Right lobe of liver (tissue), 6 donors: ENCODE results near the gene NR1I2. TPM values are rescaled to one million over a fixed set of nuclear protein-coding genes. Genes with fewer than 3 reads are reported as not detected.

Source experiments
- ATAC-seq, 4 donors: fragments of 200-7000 bp; cut with Tn5 transposase; one replicate each; pipeline ENCODE4 v1.9.1; 2020; ENCODE audit warnings: mild to moderate bottlenecking in 4 of 4, moderate library complexity in 4 of 4
- DNase-seq, 3 donors: peaks; one replicate each; pipeline ENCODE4 v3.0.0-alpha.2; 2020
- H3K27ac ChIP-seq, 3 donors: fragments of 200-600 bp; one replicate each; pipeline ENCODE4 v1.8.0; 2022
- H3K27me3 ChIP-seq, 2 donors: fragments of 200-600 bp; one replicate each; pipeline ENCODE4 v1.8.0; 2022
- H3K36me3 ChIP-seq, 4 donors: fragments of 200-600 bp; sonication (generic) in 1 of 4; one replicate each; pipeline versions ENCODE4 v1.5.1 to v1.8.0; 2017 to 2022; ENCODE audit warnings: control low read depth in 1 of 4
- H3K4me1 ChIP-seq, 4 donors: fragments of 200-600 bp; sonication (generic) in 1 of 4; one replicate each; pipeline versions ENCODE4 v1.5.1 to v1.8.0; 2017 to 2022; ENCODE audit warnings: control low read depth in 1 of 4
- H3K4me3 ChIP-seq, 3 donors: fragments of 200-600 bp; one replicate each; pipeline ENCODE4 v1.8.0; 2022
- H3K9me3 ChIP-seq, 4 donors: fragments of 200-600 bp; sonication (generic) in 1 of 4; one replicate each; pipeline versions ENCODE4 v1.5.1 to v1.8.0; 2017 to 2022; ENCODE audit warnings: control low read depth in 1 of 4
- POLR2A ChIP-seq: fragments of 450-650 bp; IDR thresholded peaks from one replicate; pipeline ENCODE4 v1.6.1; 2017; ENCODE audit warnings: antibody characterized with exemption, mild to moderate bottlenecking
- WGBS: methylation state at CpG from one replicate; pipeline ENCODE4 v1.1.6; 2018; ENCODE audit warnings: low coverage, low lambda C conversion rate; ENCODE audit not compliant: insufficient coverage; ENCODE audit errors: missing lambda C conversion rate; 5-methylcytosine and 5-hydroxymethylcytosine counted together
- intact Hi-C, 2 donors: fragments of 100-400 bp; cut with DNase I; formaldehyde crosslinking; loops; one replicate each; pipeline versions ENCODE4 v1.11.2 to v1.14.1; 2022
- total RNA-seq, 6 experiments: library from RNA; depleted of rRNA in 2 of 6; stranded (reverse); fragments of >200 nt in 2 of 6; fragmentation: NEBNext Ultra II Directional in 3 of 6; extraction: Animal tissue kit (Norgen Biotek cat#: 25700) in 3 of 6; gene quantifications; one replicate each; pipeline versions ENCODE4 v1.1.0 to v1.2.4, GENCODE V29; 2016 to 2023
- TF ChIP-seq, protein P1 (sequence below), 4 donors: fragments of 200-600 bp in 3 of 4; fragments of 450-650 bp in 1 of 4; IDR thresholded peaks; one replicate each; pipeline versions ENCODE4 v1.5.1 to v1.8.0; 2016 to 2022; ENCODE audit warnings: antibody characterized with exemption in 4 of 4, mild to moderate bottlenecking in 2 of 4
- donor health status: DM: no; HTN: yes; CAD: no.
- donor health status: DM: no; HTN: no; CAD: no.
- donor health status: DM: no; HTN: no; CAD: no.
- donor health status: DM: no; HTN: yes; CAD: no.
- donor health status: DM: no; HTN: yes; CAD: no.

The NR1I2 gene
- total RNA-seq, 6 experiments from 2014 or later, result 24.9 to 188 (median 91.4) TPM

DNA sequence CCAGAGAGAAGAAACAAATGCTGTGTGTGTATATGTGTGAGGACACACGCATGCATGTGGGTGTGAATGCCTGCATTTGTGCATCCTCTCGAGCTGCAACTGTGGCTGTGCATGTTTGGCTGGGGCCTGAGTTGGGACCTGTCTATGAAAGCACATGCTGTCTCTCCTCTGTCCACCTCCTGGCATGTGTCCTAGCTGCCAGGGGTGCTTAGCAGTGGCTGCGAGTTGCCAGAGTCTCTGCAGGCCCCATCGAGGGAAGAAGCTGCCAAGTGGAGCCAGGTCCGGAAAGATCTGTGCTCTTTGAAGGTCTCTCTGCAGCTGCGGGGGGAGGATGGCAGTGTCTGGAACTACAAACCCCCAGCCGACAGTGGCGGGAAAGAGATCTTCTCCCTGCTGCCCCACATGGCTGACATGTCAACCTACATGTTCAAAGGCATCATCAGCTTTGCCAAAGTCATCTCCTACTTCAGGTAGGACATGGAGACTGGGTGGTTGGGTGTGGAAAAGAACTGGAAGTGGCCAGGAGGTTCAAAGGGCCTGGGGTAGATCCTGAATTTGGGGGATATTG, 30.7 kb downstream of the NR1I2 start:
- WGBS, result 88% methylated on average over 2 of the region's 8 CpGs
- H3K27ac ChIP-seq, result no peak overlapping the region
- peaks cover 0 to 64% (median 18%) of the 10 kb centered on the region in 4 donors for H3K36me3 ChIP-seq
- peak in 1 of 3 donors; percentile 36 for DNase-seq
- intact Hi-C loops, result no loop called here
- no peaks in the 10 kb centered on the region for H3K4me1 ChIP-seq
- H3K9me3 ChIP-seq, result no peaks in the 10 kb centered on the region
- H3K27me3 ChIP-seq, result no peaks in the 10 kb centered on the region
- no peak overlapping the region for H3K4me3 ChIP-seq
- ATAC-seq, result no peak
- TF ChIP-seq, protein P1, sequence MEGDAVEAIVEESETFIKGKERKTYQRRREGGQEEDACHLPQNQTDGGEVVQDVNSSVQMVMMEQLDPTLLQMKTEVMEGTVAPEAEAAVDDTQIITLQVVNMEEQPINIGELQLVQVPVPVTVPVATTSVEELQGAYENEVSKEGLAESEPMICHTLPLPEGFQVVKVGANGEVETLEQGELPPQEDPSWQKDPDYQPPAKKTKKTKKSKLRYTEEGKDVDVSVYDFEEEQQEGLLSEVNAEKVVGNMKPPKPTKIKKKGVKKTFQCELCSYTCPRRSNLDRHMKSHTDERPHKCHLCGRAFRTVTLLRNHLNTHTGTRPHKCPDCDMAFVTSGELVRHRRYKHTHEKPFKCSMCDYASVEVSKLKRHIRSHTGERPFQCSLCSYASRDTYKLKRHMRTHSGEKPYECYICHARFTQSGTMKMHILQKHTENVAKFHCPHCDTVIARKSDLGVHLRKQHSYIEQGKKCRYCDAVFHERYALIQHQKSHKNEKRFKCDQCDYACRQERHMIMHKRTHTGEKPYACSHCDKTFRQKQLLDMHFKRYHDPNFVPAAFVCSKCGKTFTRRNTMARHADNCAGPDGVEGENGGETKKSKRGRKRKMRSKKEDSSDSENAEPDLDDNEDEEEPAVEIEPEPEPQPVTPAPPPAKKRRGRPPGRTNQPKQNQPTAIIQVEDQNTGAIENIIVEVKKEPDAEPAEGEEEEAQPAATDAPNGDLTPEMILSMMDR (IDR thresholded peaks at IDR 0.05), result no peak
- no peak for TF ChIP-seq POLR2A

DNA sequence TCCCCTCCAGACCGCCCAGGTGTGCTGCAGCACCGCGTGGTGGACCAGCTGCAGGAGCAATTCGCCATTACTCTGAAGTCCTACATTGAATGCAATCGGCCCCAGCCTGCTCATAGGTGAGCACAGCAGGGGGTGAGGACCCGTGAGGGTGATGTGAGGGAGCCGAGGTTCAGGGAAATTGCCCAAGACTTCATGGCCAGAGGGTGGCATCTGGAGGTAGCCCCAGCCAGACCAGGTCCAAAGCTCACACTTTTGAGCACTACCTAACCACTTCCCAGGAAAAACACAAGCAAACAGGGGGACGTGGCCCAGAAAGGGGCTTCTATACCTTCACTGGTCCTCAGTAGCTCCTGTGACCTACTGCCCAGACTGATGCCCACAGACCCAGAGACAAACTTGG, 33.8 kb downstream of the NR1I2 start:
- 33% methylated on average over 2 of the region's 8 CpGs for WGBS
- TF ChIP-seq, protein P1 (IDR thresholded peaks at IDR 0.05), result no peak
- TF ChIP-seq POLR2A, result no peak
- peak in 1 of 3 donors; percentile 48 for DNase-seq
- intact Hi-C loops, result no loop called here
- ATAC-seq, result peak in 3 of 4 donors; percentile 30 to 56 (median 40)
- no peak overlapping the region for H3K27ac ChIP-seq
- H3K4me1 ChIP-seq, result no peaks in the 10 kb centered on the region
- H3K36me3 ChIP-seq, result peaks cover 0 to 37% (median 9%) of the 10 kb centered on the region in 4 donors
- H3K27me3 ChIP-seq, result no peaks in the 10 kb centered on the region
- H3K4me3 ChIP-seq, result no peak overlapping the region
- no peaks in the 10 kb centered on the region for H3K9me3 ChIP-seq

DNA sequence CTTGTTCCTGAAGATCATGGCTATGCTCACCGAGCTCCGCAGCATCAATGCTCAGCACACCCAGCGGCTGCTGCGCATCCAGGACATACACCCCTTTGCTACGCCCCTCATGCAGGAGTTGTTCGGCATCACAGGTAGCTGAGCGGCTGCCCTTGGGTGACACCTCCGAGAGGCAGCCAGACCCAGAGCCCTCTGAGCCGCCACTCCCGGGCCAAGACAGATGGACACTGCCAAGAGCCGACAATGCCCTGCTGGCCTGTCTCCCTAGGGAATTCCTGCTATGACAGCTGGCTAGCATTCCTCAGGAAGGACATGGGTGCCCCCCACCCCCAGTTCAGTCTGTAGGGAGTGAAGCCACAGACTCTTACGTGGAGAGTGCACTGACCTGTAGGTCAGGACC, 35.2 kb downstream of the NR1I2 start:
- TF ChIP-seq POLR2A, result no peak
- H3K27ac ChIP-seq, result no peak overlapping the region
- no peaks in the 10 kb centered on the region for H3K4me1 ChIP-seq
- no peaks in the 10 kb centered on the region for H3K9me3 ChIP-seq
- ATAC-seq (peak; percentile 27 to 44 (median 34)), DNase-seq (peak in 1 of 3 donors; percentile 52)
- no peak overlapping the region for H3K4me3 ChIP-seq
- WGBS, result no CpG with 5 or more reads among the region's 12 CpGs
- H3K27me3 ChIP-seq, result no peaks in the 10 kb centered on the region
- H3K36me3 ChIP-seq, result peaks cover 0 to 28% (median 7%) of the 10 kb centered on the region in 4 donors
- intact Hi-C loops, result no loop called here

DNA sequence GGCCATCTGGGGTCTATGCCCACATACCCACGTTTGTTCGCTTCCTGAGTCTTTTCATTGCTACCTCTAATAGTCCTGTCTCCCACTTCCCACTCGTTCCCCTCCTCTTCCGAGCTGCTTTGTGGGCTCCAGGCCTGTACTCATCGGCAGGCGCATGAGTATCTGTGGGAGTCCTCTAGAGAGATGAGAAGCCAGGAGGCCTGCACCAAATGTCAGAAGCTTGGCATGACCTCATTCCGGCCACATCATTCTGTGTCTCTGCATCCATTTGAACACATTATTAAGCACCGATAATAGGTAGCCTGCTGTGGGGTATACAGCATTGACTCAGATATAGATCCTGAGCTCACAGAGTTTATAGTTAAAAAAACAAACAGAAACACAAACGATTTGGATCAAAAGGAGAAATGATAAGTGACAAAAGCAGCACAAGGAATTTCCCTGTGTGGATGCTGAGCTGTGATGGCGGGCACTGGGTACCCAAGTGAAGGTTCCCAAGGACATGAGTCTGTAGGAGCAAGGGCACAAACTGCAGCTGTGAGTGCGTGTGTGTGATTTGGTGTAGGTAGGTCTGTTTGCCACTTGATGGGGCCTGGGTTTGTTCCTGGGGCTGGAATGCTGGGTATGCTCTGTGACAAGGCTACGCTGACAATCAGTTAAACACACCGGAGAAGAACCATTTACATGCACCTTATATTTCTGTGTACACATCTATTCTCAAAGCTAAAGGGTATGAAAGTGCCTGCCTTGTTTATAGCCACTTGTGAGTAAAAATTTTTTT, 35.9 kb downstream of the NR1I2 start:
- Histone ChIP-seq H3K36me3 (peaks cover 0 to 21% (median 4%) of the 10 kb centered on the region in 4 donors), H3K4me1 (no peaks in the 10 kb centered on the region), H3K27ac (no peak overlapping the region), H3K4me3 (no peak overlapping the region), H3K27me3 (no peaks in the 10 kb centered on the region), H3K9me3 (no peaks in the 10 kb centered on the region)
- intact Hi-C loops, result no loop called here
- TF ChIP-seq POLR2A, result no peak
- TF ChIP-seq, protein P1 (IDR thresholded peaks at IDR 0.05), result no peak
- 62% methylated on average over 12 of the region's 13 CpGs for whole genome bisulfite sequencing
- ATAC-seq, result no peak
- DNase-seq, result no peak

DNA sequence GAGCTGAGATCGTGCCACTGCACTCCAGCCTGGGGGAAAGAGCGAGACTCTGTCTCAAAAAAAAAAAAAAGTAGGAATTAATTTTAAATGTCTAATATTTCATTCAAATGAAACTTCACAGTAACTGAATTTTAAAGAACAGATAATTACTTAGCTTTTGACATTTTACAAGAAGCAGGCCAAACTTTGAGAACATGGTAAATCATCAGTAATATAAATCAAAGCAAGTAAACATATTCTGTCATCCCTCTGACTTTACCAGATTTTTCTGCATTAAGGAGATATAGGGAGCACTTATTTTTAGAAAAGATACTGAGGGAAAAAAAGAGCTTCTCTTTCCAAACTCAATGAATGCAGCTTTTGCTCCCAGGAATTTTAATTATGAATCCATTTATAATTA, 37.0 kb downstream of the NR1I2 start:
- WGBS, result 93% methylated on average over 2 of the region's 2 CpGs
- DNase-seq, result no peak

More for the DNA sequence above, 37.0 kb downstream of the NR1I2 start:
- ATAC-seq, result no peak
- intact Hi-C loops, result no loop called here
- TF ChIP-seq, protein P1 (IDR thresholded peaks at IDR 0.05), result no peak
- TF ChIP-seq POLR2A, result no peak
- Histone ChIP-seq H3K4me1 (no peaks in the 10 kb centered on the region), H3K9me3 (no peaks in the 10 kb centered on the region), H3K27ac (no peak overlapping the region), H3K4me3 (no peak overlapping the region), H3K27me3 (no peaks in the 10 kb centered on the region), H3K36me3 (peaks cover 0 to 16% (median 3%) of the 10 kb centered on the region in 4 donors)
